Measurements from ENCODE around the gene SLC22A5. TPM values are rescaled to one million over a fixed set of nuclear protein-coding genes. Genes with fewer than 3 reads are reported as not detected.
A peak's percentile ranks its signal among the peaks of the same experiment; 100 is the strongest.
"Not testable (repeated sequence)": the region's sequence is repeated elsewhere in the genome, so short reads cannot be mapped to it uniquely, and the experiment has no call there.

SLC22A5 gene
- total RNA-seq, 4 donors from 2014 or later: 23.2 to 36.6 (median 26.3) TPM

- Histone ChIP-seq H3K4me1 (peaks cover 83% of the 10 kb centered on the region), H3K4me3 (no peak overlapping the region), H3K9me3 (no peaks in the 10 kb centered on the region), H3K36me3 (no peaks in the 10 kb centered on the region), H3K27me3 (no peaks in the 10 kb centered on the region), H3K27ac (no peak overlapping the region)
- TF ChIP-seq POLR2A (IDR thresholded peaks at IDR 0.05): no peak
- no peak for TF ChIP-seq CTCF (IDR thresholded peaks at IDR 0.05)
- TF ChIP-seq POLR2AphosphoS5 (IDR thresholded peaks at IDR 0.05): no peak
- TF ChIP-seq EP300 (IDR thresholded peaks at IDR 0.05): no peak
- no peak for DNase-seq (ENCODE audit: low spot score in 2 of 2)
Observed at GRCh38 chr5:132413567-132413966, 44.1 kb downstream of the SLC22A5 start.

DNA sequence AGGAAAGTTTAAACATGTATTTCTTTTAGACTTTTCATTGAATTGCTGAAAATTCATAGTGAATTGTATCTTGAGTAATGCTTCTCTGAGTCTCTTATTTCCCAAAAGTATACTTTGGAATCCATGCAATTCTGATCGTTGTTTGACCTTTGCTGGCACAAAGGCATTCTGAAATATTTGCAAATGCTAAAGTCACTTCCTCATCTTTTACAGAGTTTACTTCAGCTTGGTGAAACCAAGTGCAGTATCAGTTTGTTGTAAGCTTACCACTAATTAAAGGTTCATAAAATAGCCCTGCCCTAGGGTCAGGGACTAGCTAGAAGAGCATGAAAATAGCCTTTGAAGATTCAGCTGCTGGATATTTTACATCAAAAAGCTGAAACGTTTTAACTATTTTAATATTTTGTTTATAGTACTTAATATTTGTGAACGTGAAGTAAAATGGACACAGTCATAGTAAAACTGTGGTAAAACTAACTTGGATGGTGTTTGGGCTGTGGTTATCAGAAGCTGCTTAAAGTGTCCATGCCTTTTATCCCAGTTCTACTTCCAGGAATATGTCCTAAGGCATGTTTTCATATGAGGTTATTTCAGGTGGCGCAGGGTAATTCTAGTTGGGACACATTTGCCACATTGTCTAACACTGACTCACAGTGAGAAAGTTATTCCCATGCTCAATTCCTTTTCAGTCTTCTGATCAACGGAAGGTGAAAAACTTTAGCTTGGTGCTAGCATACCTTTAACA is 45.3 kb downstream of the SLC22A5 start:
- H3K27ac ChIP-seq: peak overlapping the region; percentile 21
- no peak overlapping the region for H3K4me3 ChIP-seq
- H3K36me3 ChIP-seq: no peaks in the 10 kb centered on the region
- no peaks in the 10 kb centered on the region for H3K27me3 ChIP-seq
- WGBS: 19% methylated on average over 5 of the region's 5 CpGs
- no peaks in the 10 kb centered on the region for H3K9me3 ChIP-seq
- H3K4me1 ChIP-seq: peaks cover 83% of the 10 kb centered on the region
- TF ChIP-seq POLR2A (IDR thresholded peaks at IDR 0.05): no peak
- peak in 1 of 3 donors; percentile 36 for TF ChIP-seq POLR2AphosphoS5 (IDR thresholded peaks at IDR 0.05)
- TF ChIP-seq CTCF (IDR thresholded peaks at IDR 0.05): no peak
- DNase-seq (ENCODE audit: low spot score in 2 of 2): no peak

DNA sequence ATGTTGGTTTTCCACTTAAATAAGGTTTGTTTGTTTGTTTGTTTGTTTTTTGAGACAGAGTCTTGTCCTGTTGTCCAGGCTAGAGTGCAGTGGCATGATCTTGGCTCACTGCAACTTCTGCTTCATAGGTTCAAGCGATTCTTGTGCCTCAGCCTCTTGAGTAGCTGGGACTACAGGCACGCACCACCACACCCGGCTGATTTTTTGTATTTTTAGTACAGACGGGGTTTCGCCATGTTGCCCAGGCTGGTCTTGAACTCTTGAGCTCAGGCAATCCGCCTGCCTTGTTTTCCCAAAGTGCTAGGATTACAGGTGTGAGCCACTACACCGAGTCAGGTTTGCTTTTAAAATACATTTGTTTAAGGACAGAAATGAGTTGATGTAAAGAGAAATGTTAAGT is 46.0 kb downstream of the SLC22A5 start:
- Histone ChIP-seq H3K27ac (peak overlapping the region; percentile 3), H3K4me1 (peaks cover 85% of the 10 kb centered on the region)
- 75% methylated on average over 7 of the region's 7 CpGs for WGBS
- not testable (repeated sequence) for H3K4me3 ChIP-seq; H3K9me3 ChIP-seq; H3K27me3 ChIP-seq; H3K36me3 ChIP-seq; DNase-seq (ENCODE audit: low spot score in 2 of 2)

- Histone ChIP-seq H3K27ac (peak overlapping the region; percentile 40), H3K36me3 (no peaks in the 10 kb centered on the region), H3K27me3 (no peaks in the 10 kb centered on the region), H3K9me3 (no peaks in the 10 kb centered on the region), H3K4me1 (peaks cover 90% of the 10 kb centered on the region), H3K4me3 (no peak overlapping the region)
- 62% methylated on average over 6 of the region's 6 CpGs for WGBS
- no peak for DNase-seq (ENCODE audit: low spot score in 2 of 2)
- TF ChIP-seq EP300 (IDR thresholded peaks at IDR 0.05) (no peak), POLR2AphosphoS5 (IDR thresholded peaks at IDR 0.05) (no peak), POLR2A (IDR thresholded peaks at IDR 0.05) (no peak), CTCF (IDR thresholded peaks at IDR 0.05) (no peak)
Observed at GRCh38 chr5:132416306-132417009, 46.9 kb downstream of the SLC22A5 start.

DNA sequence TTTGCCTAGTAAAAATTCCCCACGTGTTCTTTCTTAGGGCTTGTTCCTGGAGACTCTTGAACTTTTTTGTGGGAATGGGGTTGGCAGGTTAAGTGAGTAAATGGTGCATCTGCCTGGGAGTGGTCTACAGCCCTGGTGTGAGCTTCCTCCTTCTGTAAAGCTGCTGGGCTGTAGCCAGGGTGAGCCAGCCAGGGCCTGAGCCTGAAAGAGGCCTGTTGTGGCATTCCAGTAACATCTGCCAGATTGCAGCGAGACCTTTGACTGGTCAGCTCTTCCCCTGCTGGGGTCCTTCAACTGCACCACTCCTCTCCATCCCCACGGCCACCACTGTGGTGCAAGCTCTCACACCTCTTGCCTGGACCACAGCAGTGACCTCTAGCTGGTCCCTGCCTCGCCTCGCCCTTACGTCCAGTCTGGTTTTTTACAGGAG is 47.5 kb downstream of the SLC22A5 start:
- Histone ChIP-seq H3K9me3 (no peaks in the 10 kb centered on the region), H3K27me3 (no peaks in the 10 kb centered on the region), H3K27ac (peak overlapping the region; percentile 40), H3K4me1 (peaks cover 90% of the 10 kb centered on the region), H3K4me3 (no peak overlapping the region), H3K36me3 (no peaks in the 10 kb centered on the region)
- DNase-seq (ENCODE audit: low spot score in 2 of 2): no peak
- 75% methylated on average over 6 of the region's 6 CpGs for WGBS
- TF ChIP-seq POLR2A (IDR thresholded peaks at IDR 0.05) (no peak), CTCF (IDR thresholded peaks at IDR 0.05) (no peak), EP300 (IDR thresholded peaks at IDR 0.05) (no peak), POLR2AphosphoS5 (IDR thresholded peaks at IDR 0.05) (no peak)
